Heart right ventricle (tissue), 16 donors: ENCODE measurements around the gene EFHD2. TPM values are rescaled to one million over a fixed set of nuclear protein-coding genes. Genes with fewer than 3 reads are reported as not detected.
"Not testable (repeated sequence)": the region's sequence is repeated elsewhere in the genome, so short reads cannot be mapped to it uniquely, and the experiment has no call there.

Experiments
- ATAC-seq, 8 donors: fragments of 200-7000 bp; cut with Tn5 transposase; one replicate each; pipeline ENCODE4 v1.9.1; 2020; ENCODE audit warnings: mild to moderate bottlenecking in 8 of 8, moderate library complexity in 8 of 8, moderate number of reproducible peaks in 1 of 8
- DNase-seq, 2 donors: peaks; one replicate each; pipeline ENCODE4 v3.0.0-alpha.2; 2020
- H3K27ac ChIP-seq, 10 donors: fragments of 200-600 bp; sonication (generic) in 2 of 10; one replicate each; pipeline versions ENCODE4 v1.5.0 to v1.8.0; 2020 to 2022; ENCODE audit warnings: mild to moderate bottlenecking in 3 of 10
- H3K27me3 ChIP-seq, 7 donors: fragments of 200-600 bp; one replicate each; pipeline ENCODE4 v1.8.0; 2021 to 2022; ENCODE audit warnings: mild to moderate bottlenecking in 2 of 7
- H3K36me3 ChIP-seq, 9 donors: fragments of 200-600 bp; sonication (generic) in 1 of 9; one replicate each; pipeline versions ENCODE4 v1.5.0 to v1.8.0; 2020 to 2022; ENCODE audit warnings: mild to moderate bottlenecking in 2 of 9
- H3K4me1 ChIP-seq, 9 donors: fragments of 200-600 bp; sonication (generic) in 1 of 9; one replicate each; pipeline versions ENCODE4 v1.5.0 to v1.8.0; 2020 to 2022; ENCODE audit warnings: mild to moderate bottlenecking in 4 of 9
- H3K4me3 ChIP-seq, 10 donors: fragments of 200-600 bp; sonication (generic) in 2 of 10; one replicate each; pipeline versions ENCODE4 v1.5.0 to v1.8.0; 2020 to 2022; ENCODE audit warnings: mild to moderate bottlenecking in 7 of 10, moderate library complexity in 2 of 10
- H3K9me3 ChIP-seq, 11 donors: fragments of 200-600 bp in 10 of 11; sonication (generic) in 2 of 11; one replicate each; pipeline versions ENCODE4 v1.5.0 to v1.8.0; 2013 to 2022; ENCODE audit warnings: mild to moderate bottlenecking in 2 of 11, control low read depth in 1 of 11, moderate library complexity in 1 of 11
- CTCF ChIP-seq, 9 donors: fragments of 200-600 bp; sonication (generic) in 2 of 9; IDR thresholded peaks; one replicate each; pipeline versions ENCODE4 v1.5.0 to v1.8.0; 2021 to 2022; ENCODE audit warnings: antibody characterized with exemption in 9 of 9, mild to moderate bottlenecking in 5 of 9, moderate library complexity in 1 of 9
- WGBS, 2 donors: extraction: QIAGEN DNeasy Blood & Tissue Kit; methylation state at CpG; one replicate each; pipeline ENCODE4 v1.1.7; 2013; ENCODE audit warnings: inconsistent platforms in 1 of 2; 5-methylcytosine and 5-hydroxymethylcytosine counted together
- intact Hi-C, 10 donors: fragments of 100-400 bp; cut with DNase I; formaldehyde crosslinking; loops; one replicate each; pipeline versions ENCODE4 v1.11.1 to v1.14.2; 2022
- polyA plus RNA-seq, 2 donors: library from polyadenylated mRNA; stranded (reverse); fragments of 200-250 nt; gene quantifications; one replicate each; pipeline ENCODE4 v1.2.3, GENCODE V29; 2013
- total RNA-seq, 10 donors: library from RNA; stranded (reverse); fragmentation: NEBNext Ultra II Directional in 3 of 10; extraction: Animal tissue kit (Norgen Biotek cat#: 25700) in 3 of 10; gene quantifications; one replicate each; pipeline versions ENCODE4 v1.2.1 to v1.2.4, GENCODE V29; 2021 to 2023
- donor health status: Arrhythmogenic right ventricular cardiomyopathy.
- donor health status: ischemic (EF 13 %, LVEDD 7.1; RV severe dilation, severe dysfunction).
- donor health status: healthy with polysubstance abuse.
- donor health status: DM: no; HTN: yes; CAD: no.
- donor health status: DM: no; HTN: no; CAD: no.
- donor health status: ischemic (EF 25% LVEDD 6.9; RV normal size, moderate dysfunction).
- donor health status: ischemic (EF 25% LVEDD 5.7; RV mildly dilated, moderate dysfunction).
- donor health status: healthy.
- donor health status: DM: yes; HTN: yes; CAD: no.
- donor health status: Ischemic cardiomyopathy.
- donor health status: ischemic (EF 35%, LVEDD 5.7; RV mildly dilated, moderate dysfunction).
- donor health status: nonischemic (EF 11% LVEDD 7.7; RV severe dilation, severe dysfunction).
- donor health status: DM: yes; HTN: yes; CAD: no.
- donor health status: PGD.
- donor health status: ischemic (EF 29% LVEDD 5.4; RV normal size, mild dysfunction).
- donor health status: nonischemic (EF 23%, LVEDD 6.1; RV moderate dilation, normal function).

EFHD2 gene
- total and polyA plus RNA-seq, 12 donors = 9.4 to 32.1 (median 14.7) TPM

- DNase-seq (no peak), ATAC-seq (no peak)
- Histone ChIP-seq H3K27me3 (no peaks in the 10 kb centered on the region), H3K36me3 (no peaks in the 10 kb centered on the region), H3K4me1 (peaks cover 0 to 4% (median 0%) of the 10 kb centered on the region in 9 donors), H3K27ac (no peak overlapping the region), H3K4me3 (no peak overlapping the region), H3K9me3 (peaks cover 0 to 9% (median 0%) of the 10 kb centered on the region in 11 donors)
- no peak for TF ChIP-seq CTCF (IDR thresholded peaks at IDR 0.05)
- 78 to 88% methylated on average over 5 to 6 of the region's 6 CpGs for WGBS, 2 donors
- intact Hi-C loops = no loop called here
Observed at GRCh38 chr1:15455522-15455921, 45.8 kb downstream of the EFHD2 start.

- DNase-seq = no peak
- WGBS, 2 donors = 80 to 83% methylated on average over 8 of the region's 8 CpGs
- intact Hi-C loops = no loop called here
- Histone ChIP-seq H3K4me3 (no peak within 1 kb of the TSS), H3K4me1 (peaks cover 0 to 4% (median 0%) of the 10 kb centered on the region in 9 donors), H3K36me3 (no peaks in the 10 kb centered on the region), H3K27ac (no peak within 1 kb of the TSS), H3K9me3 (peaks cover 0 to 2% (median 0%) of the 10 kb centered on the region in 11 donors), H3K27me3 (no peaks in the 10 kb centered on the region)
- ATAC-seq = no peak
- TF ChIP-seq CTCF (IDR thresholded peaks at IDR 0.05) = no peak
Observed at GRCh38 chr1:15456313-15456954, 46.7 kb downstream of the EFHD2 start, which contains the start of gene CELA2A. Gene CELA2A, plus strand, starts transcription at chr1:15456732. Its CDS starts 22 bp downstream, at chr1:15456754.

GRCh38 chr1:15457585-15457984 lies 47.9 kb downstream of the EFHD2 start:
- intact Hi-C loops = no loop called here
- Histone ChIP-seq H3K27me3 (no peaks in the 10 kb centered on the region), H3K36me3 (no peaks in the 10 kb centered on the region), H3K4me1 (peaks cover 0 to 4% (median 0%) of the 10 kb centered on the region in 9 donors), H3K9me3 (no peaks in the 10 kb centered on the region), H3K4me3 (no peak overlapping the region), H3K27ac (no peak overlapping the region)
- no peak for DNase-seq
- TF ChIP-seq CTCF (IDR thresholded peaks at IDR 0.05) = no peak
- 87 to 90% methylated on average over 2 of the region's 2 CpGs for WGBS, 2 donors
- ATAC-seq = no peak

GRCh38 chr1:15458388-15458787 lies 48.7 kb downstream of the EFHD2 start:
- ATAC-seq, DNase-seq, H3K27ac ChIP-seq, H3K4me1 ChIP-seq, H3K9me3 ChIP-seq, H3K27me3 ChIP-seq, H3K4me3 ChIP-seq, intact Hi-C loops, H3K36me3 ChIP-seq: not testable (repeated sequence)
- WGBS, 2 donors = 79 to 82% methylated on average over 4 of the region's 4 CpGs
